Panc1 (cell line): ENCODE data around the gene GALNT18. TPM values are rescaled to one million over a fixed set of nuclear protein-coding genes. Genes with fewer than 3 reads are reported as not detected.

ENCODE experiments used
- ATAC-seq: fragments of 200-7000 bp; cut with Tn5 transposase; 2 replicates; pipeline ENCODE4 v1.9.1; 2020; ENCODE audit warnings: mild to moderate bottlenecking, moderate library complexity
- BruUV-seq: library from RNA; stranded (reverse); fragments of 400-500 nt; replicated peaks from 2 replicates; lab custom pipeline; 2021; lab: Mats Ljungman, UMichigan
- CTCF ChIA-PET: fragments of 300-600 bp; sonication (Branson Sonifier 250); formaldehyde crosslinking; loops from one replicate; lab custom pipeline; 2022; ENCODE audit warnings: antibody characterized with exemption; lab: Charles Lee
- POLR2A ChIA-PET: fragments of 300-600 bp; sonication (Branson Sonifier 250); formaldehyde crosslinking; loops from one replicate; lab custom pipeline; 2022; ENCODE audit warnings: antibody characterized with exemption; lab: Charles Lee
- DNase-seq: peaks from one replicate; pipeline ENCODE4 v3.0.0-alpha.2; 2010; ENCODE audit warnings: low read depth, low spot score
- H3K27ac ChIP-seq: 2 replicates; pipeline ENCODE4 v1.5.1; 2011; ENCODE audit warnings: mild to moderate bottlenecking, low read length, inconsistent platforms
- H3K27me3 ChIP-seq: fragments of 200-500 bp; sonication (Bioruptor generic); 2 replicates; pipeline ENCODE4 v1.6.0; 2014; ENCODE audit warnings: low read length, inconsistent platforms; ENCODE audit not compliant: control insufficient read depth, insufficient read depth
- H3K36me3 ChIP-seq: fragments of 200-500 bp; sonication (Bioruptor generic); 2 replicates; pipeline ENCODE4 v1.5.1; 2014; ENCODE audit warnings: inconsistent platforms, mild to moderate bottlenecking, low read length, moderate library complexity; ENCODE audit not compliant: control insufficient read depth, insufficient read depth
- H3K4me1 ChIP-seq: 2 replicates; pipeline ENCODE4 v1.5.1; 2011; ENCODE audit warnings: inconsistent platforms, mild to moderate bottlenecking, low read length, moderate library complexity; ENCODE audit not compliant: control insufficient read depth, insufficient read depth
- H3K4me3 ChIP-seq, 2 experiments: 2 replicates each; pipeline ENCODE4 v1.5.1; 2011 to 2012; ENCODE audit warnings: low read depth in 2 of 2, low read length in 2 of 2, mild to moderate bottlenecking in 2 of 2, inconsistent platforms in 1 of 2, moderate library complexity in 1 of 2
- H3K9me3 ChIP-seq: fragments of 200-500 bp; sonication (Bioruptor generic); 2 replicates; pipeline ENCODE4 v1.5.1; 2014; ENCODE audit warnings: low read depth, mild to moderate bottlenecking, inconsistent platforms, low read length, moderate library complexity; ENCODE audit not compliant: control insufficient read depth, insufficient read depth
- CTCF ChIP-seq: fragments of 450-650 bp; IDR thresholded peaks from 2 replicates; pipeline ENCODE4 v1.5.1; 2017; ENCODE audit warnings: mild to moderate bottlenecking
- POLR2AphosphoS5 ChIP-seq: IDR thresholded peaks from 2 replicates; pipeline ENCODE4 v1.6.1; 2012; ENCODE audit warnings: mild to moderate bottlenecking, low read depth, low read length, moderate library complexity
- REST ChIP-seq, 2 experiments: IDR thresholded peaks; 2 replicates each; pipeline ENCODE4 v1.6.1; 2011 to 2012; ENCODE audit warnings: low read depth in 2 of 2, control low read depth in 1 of 2, low read length in 1 of 2, mild to moderate bottlenecking in 1 of 2, moderate library complexity in 1 of 2; ENCODE audit not compliant: insufficient read depth in 1 of 2
- SIN3A ChIP-seq: IDR thresholded peaks from 2 replicates; pipeline ENCODE4 v1.6.1; 2012; ENCODE audit warnings: low read depth, mild to moderate bottlenecking, low read length, moderate library complexity, borderline replicate concordance; ENCODE audit not compliant: insufficient read depth
- TCF7L2 ChIP-seq: IDR thresholded peaks from 2 replicates; pipeline ENCODE4 v1.6.1; 2011; ENCODE audit warnings: mild to moderate bottlenecking, low read depth, low read length, inconsistent platforms
- in situ Hi-C: cut with HindIII; loops from 2 replicates; pipeline ENCODE4 v1.10.0; 2016; ENCODE audit warnings: low sequenced_read_pairs, low pct_unique_long_range_greater_than_20kb
- intact Hi-C: fragments of 100-400 bp; cut with micrococcal nuclease; formaldehyde crosslinking; loops from one replicate; pipeline ENCODE4 v1.10.0; 2022; ENCODE audit not compliant: unreplicated experiment
- total RNA-seq: library from RNA; stranded (reverse); gene quantifications from one replicate; pipeline ENCODE4 v1.2.1, GENCODE V29; 2021; ENCODE audit not compliant: unreplicated experiment

GALNT18 gene
- total RNA-seq, 1 experiment from 2014 or later: 8.6 TPM

GRCh38 chr11:11580012-11580411 is 41.8 kb downstream of the GALNT18 start:
- Histone ChIP-seq H3K9me3 (no peaks in the 10 kb centered on the region), H3K4me1 (peaks cover 40% of the 10 kb centered on the region), H3K27ac (no peak overlapping the region), H3K4me3 (no peak overlapping the region), H3K36me3 (no peaks in the 10 kb centered on the region), H3K27me3 (no peaks in the 10 kb centered on the region)
- intact Hi-C loops (no loop called here), in situ Hi-C loops (no loop called here)
- no peak for TF ChIP-seq REST (IDR thresholded peaks at IDR 0.05; ENCODE audit: insufficient read depth in 1 of 2, low read depth in 2 of 2, low read length in 1 of 2)
- TF ChIP-seq POLR2AphosphoS5: no peak
- TF ChIP-seq SIN3A: no peak
- no peak for TF ChIP-seq TCF7L2
- no peak for TF ChIP-seq CTCF
- ChIA-PET CTCF (no interaction called here), POLR2A (no interaction called here)
- DNase-seq: no peak
- BruUV-seq: no TSS peak
- ATAC-seq: no peak

GRCh38 chr11:11579012-11579988 is 42.5 kb downstream of the GALNT18 start:
- Histone ChIP-seq H3K9me3 (no peaks in the 10 kb centered on the region), H3K27ac (no peak overlapping the region), H3K36me3 (no peaks in the 10 kb centered on the region), H3K4me1 (peaks cover 35% of the 10 kb centered on the region), H3K4me3 (no peak overlapping the region), H3K27me3 (no peaks in the 10 kb centered on the region)
- CTCF ChIA-PET: no interaction called here
- intact Hi-C loops: no loop called here
- no peak for DNase-seq
- in situ Hi-C loops: no loop called here
- TF ChIP-seq CTCF (no peak), SIN3A (no peak), REST (IDR thresholded peaks at IDR 0.05; ENCODE audit: insufficient read depth in 1 of 2, low read depth in 2 of 2, low read length in 1 of 2) (no peak), TCF7L2 (no peak), POLR2AphosphoS5 (no peak)
- POLR2A ChIA-PET: interaction anchor here (0.5 kb wide), 1 partner anchor 182 kb away, joined by 3 read pairs; no protein-coding TSS in a partner anchor
- ATAC-seq: no peak
- no TSS peak for BruUV-seq
